ENCODE results near the gene IL10RB.

DNA sequence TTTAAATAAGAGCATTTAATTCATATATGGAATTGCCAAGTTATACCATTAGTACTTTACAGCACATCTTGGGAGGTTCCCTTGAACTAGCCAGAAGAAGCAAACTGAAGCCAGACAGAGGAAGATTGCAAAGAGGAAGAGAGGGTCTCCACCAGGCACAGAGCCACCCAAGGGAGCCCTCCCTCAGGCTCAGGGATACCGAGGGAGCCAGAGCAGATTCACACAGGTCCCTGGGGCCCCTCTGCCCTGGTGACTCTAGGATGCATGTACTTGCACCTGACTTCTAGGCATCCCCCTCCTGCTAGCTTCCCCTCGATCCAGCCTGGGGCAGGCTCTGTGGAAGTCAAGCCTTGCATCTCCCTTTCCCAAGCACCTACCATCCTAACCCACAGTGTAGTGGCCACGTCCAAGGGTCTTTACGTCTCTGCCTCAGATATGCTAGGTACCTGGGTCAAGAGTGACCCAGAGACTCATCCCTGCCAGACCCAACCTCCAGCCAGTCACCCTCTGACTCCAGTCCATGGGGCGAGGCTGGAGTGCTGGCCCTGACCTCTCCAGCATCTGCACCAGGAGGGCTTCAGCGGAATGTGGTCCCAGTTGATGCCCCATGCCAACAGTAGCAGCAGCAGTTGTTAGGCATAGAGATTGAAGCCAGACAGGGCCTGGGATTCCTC lies 30.0 kb upstream of the IL10RB start:
- no peak for TF ChIP-seq POLR2AphosphoS5 (IDR thresholded peaks at IDR 0.05; ENCODE audit: low read depth)
- TF ChIP-seq, protein P1, sequence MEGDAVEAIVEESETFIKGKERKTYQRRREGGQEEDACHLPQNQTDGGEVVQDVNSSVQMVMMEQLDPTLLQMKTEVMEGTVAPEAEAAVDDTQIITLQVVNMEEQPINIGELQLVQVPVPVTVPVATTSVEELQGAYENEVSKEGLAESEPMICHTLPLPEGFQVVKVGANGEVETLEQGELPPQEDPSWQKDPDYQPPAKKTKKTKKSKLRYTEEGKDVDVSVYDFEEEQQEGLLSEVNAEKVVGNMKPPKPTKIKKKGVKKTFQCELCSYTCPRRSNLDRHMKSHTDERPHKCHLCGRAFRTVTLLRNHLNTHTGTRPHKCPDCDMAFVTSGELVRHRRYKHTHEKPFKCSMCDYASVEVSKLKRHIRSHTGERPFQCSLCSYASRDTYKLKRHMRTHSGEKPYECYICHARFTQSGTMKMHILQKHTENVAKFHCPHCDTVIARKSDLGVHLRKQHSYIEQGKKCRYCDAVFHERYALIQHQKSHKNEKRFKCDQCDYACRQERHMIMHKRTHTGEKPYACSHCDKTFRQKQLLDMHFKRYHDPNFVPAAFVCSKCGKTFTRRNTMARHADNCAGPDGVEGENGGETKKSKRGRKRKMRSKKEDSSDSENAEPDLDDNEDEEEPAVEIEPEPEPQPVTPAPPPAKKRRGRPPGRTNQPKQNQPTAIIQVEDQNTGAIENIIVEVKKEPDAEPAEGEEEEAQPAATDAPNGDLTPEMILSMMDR (conservative IDR thresholded peaks at IDR 0.05; ENCODE audit: low read depth in 2 of 2), result no peak
- TF ChIP-seq EZH2 (IDR thresholded peaks at IDR 0.05; ENCODE audit: low read depth, unreplicated experiment), result no peak
- no peak for TF ChIP-seq NANOG (IDR thresholded peaks at IDR 0.05; ENCODE audit: borderline replicate concordance)
- TF ChIP-seq, protein P2, sequence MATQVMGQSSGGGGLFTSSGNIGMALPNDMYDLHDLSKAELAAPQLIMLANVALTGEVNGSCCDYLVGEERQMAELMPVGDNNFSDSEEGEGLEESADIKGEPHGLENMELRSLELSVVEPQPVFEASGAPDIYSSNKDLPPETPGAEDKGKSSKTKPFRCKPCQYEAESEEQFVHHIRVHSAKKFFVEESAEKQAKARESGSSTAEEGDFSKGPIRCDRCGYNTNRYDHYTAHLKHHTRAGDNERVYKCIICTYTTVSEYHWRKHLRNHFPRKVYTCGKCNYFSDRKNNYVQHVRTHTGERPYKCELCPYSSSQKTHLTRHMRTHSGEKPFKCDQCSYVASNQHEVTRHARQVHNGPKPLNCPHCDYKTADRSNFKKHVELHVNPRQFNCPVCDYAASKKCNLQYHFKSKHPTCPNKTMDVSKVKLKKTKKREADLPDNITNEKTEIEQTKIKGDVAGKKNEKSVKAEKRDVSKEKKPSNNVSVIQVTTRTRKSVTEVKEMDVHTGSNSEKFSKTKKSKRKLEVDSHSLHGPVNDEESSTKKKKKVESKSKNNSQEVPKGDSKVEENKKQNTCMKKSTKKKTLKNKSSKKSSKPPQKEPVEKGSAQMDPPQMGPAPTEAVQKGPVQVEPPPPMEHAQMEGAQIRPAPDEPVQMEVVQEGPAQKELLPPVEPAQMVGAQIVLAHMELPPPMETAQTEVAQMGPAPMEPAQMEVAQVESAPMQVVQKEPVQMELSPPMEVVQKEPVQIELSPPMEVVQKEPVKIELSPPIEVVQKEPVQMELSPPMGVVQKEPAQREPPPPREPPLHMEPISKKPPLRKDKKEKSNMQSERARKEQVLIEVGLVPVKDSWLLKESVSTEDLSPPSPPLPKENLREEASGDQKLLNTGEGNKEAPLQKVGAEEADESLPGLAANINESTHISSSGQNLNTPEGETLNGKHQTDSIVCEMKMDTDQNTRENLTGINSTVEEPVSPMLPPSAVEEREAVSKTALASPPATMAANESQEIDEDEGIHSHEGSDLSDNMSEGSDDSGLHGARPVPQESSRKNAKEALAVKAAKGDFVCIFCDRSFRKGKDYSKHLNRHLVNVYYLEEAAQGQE (IDR thresholded peaks at IDR 0.05; ENCODE audit: unreplicated experiment), result no peak
- no peak for TF ChIP-seq CREB1 (CRISPR knock-in tag; IDR thresholded peaks at IDR 0.05; ENCODE audit: low read depth)
- TF ChIP-seq STAT1 (IDR thresholded peaks at IDR 0.05; ENCODE audit: unreplicated experiment), result no peak
- TF ChIP-seq ZNF114 (CRISPR knock-in tag; IDR thresholded peaks at IDR 0.05), result no peak
